Measurements from ENCODE around the gene TRAPPC4.
"Not testable (repeated sequence)": the region's sequence is repeated elsewhere in the genome, so short reads cannot be mapped to it uniquely, and the experiment has no call there.

The TRAPPC4 gene

DNA sequence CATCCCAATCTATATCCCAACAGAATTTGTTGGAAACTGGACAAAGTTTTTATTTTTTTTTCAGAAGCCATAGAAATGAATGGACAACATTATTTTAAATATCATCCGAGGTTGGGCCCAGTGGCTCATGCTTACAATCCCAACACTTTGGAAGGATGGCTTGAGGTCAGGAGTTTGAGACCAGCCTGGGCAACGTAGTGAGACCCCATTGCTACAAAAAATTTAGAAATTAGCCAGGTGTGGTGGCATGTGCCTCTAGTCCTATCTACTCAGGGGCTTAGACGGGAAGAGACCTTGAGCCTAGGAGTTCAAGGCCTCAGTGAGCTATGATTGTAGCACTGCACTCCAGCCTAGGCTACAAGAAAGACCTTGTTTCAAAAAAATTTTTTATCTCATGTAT is 16.2 kb downstream of the TRAPPC4 start:
- DNase-seq (ENCODE audit: low read depth), result no peak

DNA sequence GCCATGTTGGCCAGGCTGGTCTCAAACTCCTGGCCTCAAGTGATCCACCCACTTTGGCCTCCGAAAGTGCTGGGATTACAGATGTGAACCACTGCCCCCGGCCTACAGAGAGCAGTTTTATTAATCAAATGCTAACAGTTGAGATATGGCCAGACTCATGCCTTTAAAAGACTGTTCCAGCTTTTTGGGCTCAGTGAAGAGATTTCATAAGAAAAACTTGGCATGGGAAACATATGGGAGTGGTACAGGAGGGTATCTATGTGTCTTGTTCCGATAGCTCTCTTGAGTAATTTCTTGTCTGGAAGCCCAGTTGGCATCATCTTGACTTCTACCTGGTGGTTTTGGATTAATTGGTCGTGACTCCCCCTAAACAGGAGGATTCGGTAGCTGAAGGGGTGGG is 20.3 kb downstream of the TRAPPC4 start:
- no peak for DNase-seq (ENCODE audit: low read depth)

DNA sequence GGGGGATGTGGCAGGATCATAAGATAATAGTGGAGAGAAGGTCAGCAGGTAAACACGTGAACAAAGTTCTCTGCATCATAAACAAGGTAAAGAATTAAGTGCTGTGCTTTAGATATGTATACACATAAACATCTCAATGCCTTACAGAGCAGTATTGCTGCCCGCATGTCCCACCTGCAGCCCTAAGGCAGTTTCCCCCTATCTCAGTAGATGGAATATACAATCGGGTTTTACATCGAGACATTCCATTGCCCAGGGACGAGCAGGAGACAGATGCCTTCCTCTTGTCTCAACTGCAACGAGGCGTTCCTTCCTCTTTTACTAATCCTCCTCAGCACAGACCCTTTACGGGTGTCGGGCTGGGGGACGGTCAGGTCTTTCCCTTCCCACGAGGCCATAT is 20.9 kb downstream of the TRAPPC4 start:
- DNase-seq (ENCODE audit: low read depth), result not testable (repeated sequence)

GRCh38 chr11:119041821-119042514 is 23.4 kb downstream of the TRAPPC4 start:
- DNase-seq (ENCODE audit: low read depth), result no peak

- no peak for DNase-seq (ENCODE audit: low read depth)
Measured at GRCh38 chr11:119042927-119043326, 24.4 kb downstream of the TRAPPC4 start.

DNA sequence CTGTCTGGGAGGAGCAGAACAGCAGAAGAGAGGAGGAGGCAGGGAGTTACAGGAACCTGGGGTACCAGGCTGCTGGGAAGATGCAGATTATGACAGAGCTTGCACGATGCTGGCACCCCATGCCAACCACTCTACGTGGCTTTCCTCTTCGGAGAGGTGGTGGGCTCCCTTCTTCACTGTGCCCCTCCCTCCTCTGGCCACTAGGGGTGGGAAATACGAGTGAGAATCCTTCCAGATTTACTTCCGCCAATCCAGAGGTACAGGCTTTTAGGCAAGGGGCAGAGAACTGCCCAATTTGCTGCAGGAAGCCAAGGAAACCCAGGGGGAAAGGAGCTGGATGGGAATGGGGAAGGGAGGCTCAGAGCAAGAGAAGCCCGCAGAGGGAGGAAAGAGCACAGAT is 26.1 kb downstream of the TRAPPC4 start:
- no peak for DNase-seq (ENCODE audit: low read depth)

DNA sequence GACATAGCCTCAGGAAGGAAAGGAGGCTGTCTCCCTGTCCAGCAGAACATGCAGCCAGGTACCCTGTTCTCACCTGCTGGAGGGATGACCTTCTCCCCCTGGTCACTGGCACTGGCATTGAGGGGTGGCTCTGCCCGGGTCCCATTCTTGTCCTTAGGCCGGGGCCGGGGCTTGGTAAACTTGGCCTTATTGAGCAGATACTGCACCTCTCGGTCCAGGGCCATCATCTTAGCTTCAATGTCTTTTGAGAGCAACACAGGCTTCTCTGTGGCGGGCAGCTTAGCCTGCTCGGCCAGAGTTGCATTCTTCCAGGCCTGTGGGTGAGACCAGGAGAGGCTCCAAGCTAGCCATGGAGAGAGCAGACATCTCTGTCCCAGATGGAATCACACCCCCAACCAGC is 27.9 kb downstream of the TRAPPC4 start:
- DNase-seq (ENCODE audit: low read depth), result no peak

- DNase-seq (ENCODE audit: low read depth), result no peak
Measured at GRCh38 chr11:119047205-119047604, 28.6 kb downstream of the TRAPPC4 start.

- DNase-seq (ENCODE audit: low read depth), result no peak
Measured at GRCh38 chr11:119048644-119049043, 30.1 kb downstream of the TRAPPC4 start.

- DNase-seq (ENCODE audit: low read depth), result no peak
Measured at GRCh38 chr11:119049081-119049480, 30.5 kb downstream of the TRAPPC4 start.

- DNase-seq (ENCODE audit: low read depth), result no peak
Measured at GRCh38 chr11:119051440-119052162, 33.0 kb downstream of the TRAPPC4 start.

- no peak for DNase-seq (ENCODE audit: low read depth)
Measured at GRCh38 chr11:119052163-119052814, 33.7 kb downstream of the TRAPPC4 start.

DNA sequence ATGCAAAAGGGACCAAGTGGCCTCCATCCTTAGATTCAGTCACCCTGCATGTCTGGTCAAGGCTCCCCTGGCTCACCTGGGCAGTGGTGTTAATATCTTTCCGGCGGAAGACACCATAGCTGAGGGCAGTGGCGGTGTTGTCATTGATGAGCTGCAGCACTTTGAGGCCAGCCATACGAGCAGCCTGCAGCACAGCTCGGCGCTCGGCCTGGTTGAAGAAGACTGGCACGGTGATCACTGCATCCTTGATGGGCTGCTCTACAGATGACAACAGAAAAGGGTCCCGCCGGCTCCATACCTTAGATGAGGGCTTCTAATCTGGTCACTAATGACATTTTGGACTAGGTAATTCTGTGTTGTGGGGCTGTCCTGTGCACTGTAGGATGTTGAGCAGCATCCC is 35.9 kb downstream of the TRAPPC4 start:
- no peak for DNase-seq (ENCODE audit: low read depth)

DNA sequence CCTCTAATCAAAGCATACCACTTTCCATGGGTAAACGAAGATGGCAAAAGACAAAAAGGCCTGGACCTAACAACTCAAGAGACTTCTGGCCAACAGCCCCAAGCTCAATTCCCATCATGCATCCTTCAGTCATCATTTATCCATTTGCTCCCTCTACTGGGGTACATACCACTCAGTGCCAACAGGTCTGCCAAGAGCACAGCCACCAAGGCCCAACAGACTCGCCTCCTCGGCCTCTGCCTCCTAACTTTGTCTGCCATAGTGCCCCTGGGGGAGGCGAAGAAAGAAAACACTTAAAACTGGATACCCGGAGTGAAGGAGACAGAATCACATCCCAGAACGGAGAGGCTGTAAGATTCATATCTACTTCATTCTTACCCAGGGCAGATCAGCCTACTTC is 37.3 kb downstream of the TRAPPC4 start:
- no peak for DNase-seq (ENCODE audit: low read depth)

GRCh38 chr11:119056421-119056999 is 37.9 kb downstream of the TRAPPC4 start:
- DNase-seq (ENCODE audit: low read depth), result peak; percentile 16

- peak; percentile 99 for DNase-seq (ENCODE audit: low read depth)
Measured at GRCh38 chr11:119057000-119057769, 38.6 kb downstream of the TRAPPC4 start, which contains the start of gene HYOU1. TSS of gene HYOU1 (minus strand) at chr11:119057205. CDS start at chr11:119056160, 1,045 bp downstream.

DNA sequence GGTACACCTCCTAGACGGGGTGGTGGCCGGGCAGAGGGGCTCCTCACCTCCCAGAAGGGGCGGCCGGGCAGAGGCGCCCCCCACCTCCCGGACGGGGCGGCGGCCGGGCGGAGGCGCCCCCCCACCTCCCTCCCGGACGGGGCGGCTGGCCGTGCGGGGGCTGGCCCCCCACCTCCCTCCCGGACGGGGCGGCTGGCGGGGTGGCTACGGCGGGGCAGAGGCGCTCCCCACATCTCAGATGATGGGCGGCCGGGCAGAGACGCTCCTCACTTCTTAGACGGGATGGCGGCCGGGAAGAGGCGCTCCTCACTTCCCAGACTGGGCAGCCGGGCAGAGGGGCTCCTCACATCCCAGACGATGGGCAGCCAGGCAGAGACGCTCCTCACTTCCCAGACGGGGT is 40.6 kb downstream of the TRAPPC4 start:
- DNase-seq (ENCODE audit: low read depth), result not testable (repeated sequence)

- no peak for DNase-seq (ENCODE audit: low read depth)
Measured at GRCh38 chr11:119061256-119061655, 42.7 kb downstream of the TRAPPC4 start.

GRCh38 chr11:119062779-119063178 is 44.2 kb downstream of the TRAPPC4 start:
- no peak for DNase-seq (ENCODE audit: low read depth)

GRCh38 chr11:119065369-119065768 is 46.8 kb downstream of the TRAPPC4 start:
- peak; percentile 19 for DNase-seq (ENCODE audit: low read depth)

DNA sequence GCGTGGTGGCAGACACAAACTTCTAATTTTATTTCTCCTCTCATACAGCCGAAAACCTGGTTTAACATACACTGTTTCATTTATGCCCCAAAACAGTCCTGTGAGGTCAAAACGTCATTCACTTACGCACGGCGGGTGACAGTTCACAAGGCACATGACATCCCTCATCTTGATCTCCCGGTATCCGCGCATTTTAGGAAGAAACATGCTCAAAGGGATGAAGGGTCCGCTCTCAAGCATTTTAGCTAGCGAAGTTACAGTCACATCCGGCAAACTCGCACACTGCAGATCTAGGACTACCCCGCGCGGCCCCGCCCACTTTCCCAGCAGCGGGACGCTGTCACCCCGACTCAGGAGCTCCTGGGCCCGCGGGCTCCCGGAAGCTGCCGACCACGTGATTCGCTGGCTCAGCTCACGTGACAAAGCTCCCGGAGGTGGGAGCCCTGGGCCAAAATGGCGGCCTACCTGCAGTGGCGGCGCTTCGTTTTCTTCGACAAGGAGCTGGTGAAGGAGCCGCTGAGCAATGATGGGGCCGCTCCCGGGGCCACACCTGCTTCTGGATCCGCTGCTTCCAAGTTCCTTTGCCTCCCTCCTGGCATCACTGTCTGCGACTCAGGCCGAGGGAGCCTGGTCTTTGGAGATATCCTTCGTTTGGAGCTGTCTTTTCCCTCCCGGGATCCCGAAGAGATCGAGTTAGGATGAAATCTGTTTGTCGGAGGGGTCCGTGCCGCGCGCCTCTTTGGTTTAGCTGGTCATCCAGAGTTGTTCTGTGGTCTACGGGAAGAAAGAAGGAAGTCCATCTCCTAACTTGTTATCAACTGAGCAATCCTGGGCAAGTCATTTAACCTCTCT is 49.0 kb downstream of the TRAPPC4 start, which contains the start of gene VPS11:
TSS of gene VPS11 (plus strand) at position 448 of the 852 bp plus-strand sequence. CDS start at position 454, 6 bp downstream.
- peak; percentile 97 for DNase-seq (ENCODE audit: low read depth)

Data from activated T-cell treated with anti-CD3 and anti-CD28 coated beads for 1 hour (primary cell).